Measurements from ENCODE around the gene HCFC1. TPM values are rescaled to one million over a fixed set of nuclear protein-coding genes. Genes with fewer than 3 reads are reported as not detected.

Gene HCFC1
- 4.7 and 9.5 TPM in 2 replicates for polyA plus RNA-seq (2012; rRNA removed)
- 5.9 and 8.1 TPM in 2 replicates for polyA plus RNA-seq (2012; cell fraction: cytosol; rRNA removed)
- 27.0 and 39.1 TPM in 2 replicates for polyA plus RNA-seq (2012; cell fraction: nucleus; rRNA removed)

DNA sequence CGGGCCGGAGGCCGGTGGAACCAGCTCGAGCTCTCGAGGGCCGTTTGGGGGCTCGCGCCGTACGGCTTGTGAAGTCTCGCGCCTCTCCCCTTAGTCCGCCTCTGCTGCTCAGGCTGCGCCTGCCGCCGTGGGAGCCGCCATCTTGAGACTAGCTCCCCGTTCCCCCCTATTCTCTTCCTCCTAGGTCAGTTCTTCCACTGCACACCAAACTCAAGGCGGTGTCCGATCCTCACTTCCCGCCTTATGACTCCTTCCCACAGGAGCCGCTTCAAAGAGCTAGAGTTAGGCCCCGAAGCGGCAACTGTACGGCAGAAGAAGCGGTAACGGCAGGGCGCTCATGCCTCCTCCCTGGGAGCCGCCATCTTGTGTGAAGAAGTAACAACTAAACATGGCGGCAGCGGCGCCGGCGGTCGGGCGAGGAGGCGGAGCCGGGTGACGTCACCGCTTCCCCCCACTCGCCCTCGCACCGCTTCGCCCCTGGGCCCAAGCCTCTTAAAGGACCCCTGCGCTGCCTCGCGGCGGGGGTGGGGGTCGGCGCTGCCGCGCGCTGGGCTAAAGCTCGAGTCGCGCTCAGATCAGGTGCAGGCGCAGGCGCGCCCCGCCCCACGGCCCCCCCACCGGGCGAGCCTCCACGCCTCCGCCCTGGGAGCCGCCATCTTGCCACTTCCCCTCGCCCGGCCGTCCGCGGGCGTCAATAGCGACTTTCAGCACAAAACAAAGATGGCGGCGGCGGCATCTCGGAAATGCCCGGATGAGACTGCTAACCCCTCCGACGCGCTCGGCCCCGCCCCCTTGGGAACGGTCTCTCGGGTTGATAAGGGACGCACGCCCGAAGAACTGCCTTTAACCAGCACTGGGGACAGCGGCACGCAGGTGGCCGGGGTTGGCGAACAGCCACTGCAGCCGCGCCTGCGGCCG is at the start of gene HCFC1:
TSS of gene HCFC1 (minus strand) at position 369 of the 918 bp plus-strand sequence. CDS start 978 bp downstream, outside the sequence.
- Histone ChIP-seq H3F3A (replicated peaks; ENCODE audit: insufficient read depth) (peaks cover 7% of the 10 kb centered on the region), H2AFZ (ENCODE audit: low read depth) (peak within 1 kb of the TSS; percentile 89; the same call in 1 of the 2 replicates), H3K36me3 (replicated peaks in 1 of 2; ENCODE audit: control insufficient read depth in 1 of 2, insufficient read depth in 2 of 2, low read length in 1 of 2) (peaks cover 0 to 4% of the 10 kb centered on the region in 2 experiments), H3K9me3 (no peaks in the 10 kb centered on the region), H3K4me1 (ENCODE audit: control insufficient read depth in 1 of 2, insufficient read depth in 2 of 2, low read depth in 1 of 2, low read length in 1 of 2) (peaks cover 16 to 48% of the 10 kb centered on the region in 2 experiments; a peak in 2 of 4 replicates), H3K9ac (peak within 1 kb of the TSS; percentile 98), H3K4me2 (peak within 1 kb of the TSS; percentile 86), H3K4me3 (ENCODE audit: low read depth in 2 of 2, low read length in 1 of 2) (peak within 1 kb of the TSS; percentile 90 to 98), H3K79me2 (ENCODE audit: insufficient read depth) (peaks cover 59% of the 10 kb centered on the region), H4K20me1 (ENCODE audit: insufficient read depth) (peaks cover 32% of the 10 kb centered on the region), H3K27me3 (ENCODE audit: insufficient read depth) (no peaks in the 10 kb centered on the region), H3K27ac (ENCODE audit: low read depth in 2 of 2, low read length in 1 of 2) (peak within 1 kb of the TSS; percentile 99), H3K9me2 (no peaks in the 10 kb centered on the region)
- DNase-seq, result peak; percentile 90
- 1% methylated on average over 50 of the region's 96 CpGs for WGBS (ENCODE audit: low lambda C conversion rate)
- ChIA-PET CTCF (interaction anchor here (1.1 to 11.6 kb wide), 2 partner anchors 23 to 208 kb away, joined by 3 to 179 read pairs; partner anchors contain the start of gene RENBP), POLR2A (interaction anchor here (0.6 to 1.5 kb wide), 7 partner anchors 37 to 361 kb away, joined by 3 to 4 read pairs (median 3); partner anchors contain the start of genes IDH3G, IRAK1, NAA10 and SSR4)
- TF ChIP-seq RXRA (IDR thresholded peaks at IDR 0.05; ENCODE audit: borderline replicate concordance, low read depth) (no peak), JUND (IDR thresholded peaks at IDR 0.05) (no peak; the same call in 1 of the 2 replicates), MXI1 (IDR thresholded peaks at IDR 0.05; ENCODE audit: low read depth, low read length) (peak; percentile 42; the same call in 1 of the 2 replicates), FOSL2 (IDR thresholded peaks at IDR 0.05; ENCODE audit: borderline replicate concordance, low read depth) (peak; percentile 17; the same call in 1 of the 2 replicates), POLR2AphosphoS5 (IDR thresholded peaks at IDR 0.05; ENCODE audit: low read depth, low read length) (peak; percentile 34; the same call in 1 of the 2 replicates), GABPA (IDR thresholded peaks at IDR 0.05; ENCODE audit: low read depth) (peak; percentile 53; the same call in 1 of the 2 replicates), RAD21 (IDR thresholded peaks at IDR 0.05; ENCODE audit: low read length) (no peak), SMC3 (IDR thresholded peaks at IDR 0.05; ENCODE audit: low read depth, low read length) (no peak), EP300 (IDR thresholded peaks at IDR 0.05; ENCODE audit: borderline replicate concordance in 1 of 2, low read depth in 1 of 2, low read length in 1 of 2) (no peak; a peak in 1 of 4 replicates), RCOR1 (IDR thresholded peaks at IDR 0.05; ENCODE audit: low read length) (no peak), TAF1 (IDR thresholded peaks at IDR 0.05; ENCODE audit: borderline replicate concordance, low read depth, low read length) (peak; percentile 84), RFX5 (IDR thresholded peaks at IDR 0.05; ENCODE audit: low read length) (no peak), FOXJ3 (CRISPR knock-in tag; IDR thresholded peaks at IDR 0.05) (0 out of 2 replicates have a peak, but pooled peaks have one; percentile 19), MEF2A (IDR thresholded peaks at IDR 0.05; ENCODE audit: borderline replicate concordance, low read depth) (no peak; the same call in 1 of the 2 replicates), NFIC (IDR thresholded peaks at IDR 0.05; ENCODE audit: borderline replicate concordance) (no peak; the same call in 1 of the 2 replicates), NRF1 (IDR thresholded peaks at IDR 0.05; ENCODE audit: low read depth, low read length) (peak; percentile 62), GATA2 (CRISPR knock-in tag; IDR thresholded peaks at IDR 0.05) (0 out of 2 replicates have a peak, but pooled peaks have one; percentile 9), CHD2 (IDR thresholded peaks at IDR 0.05; ENCODE audit: low read length, partially characterized antibody) (peak; percentile 35), TCF12 (IDR thresholded peaks at IDR 0.05) (no peak; the same call in 1 of the 2 replicates), EZH2phosphoT487 (IDR thresholded peaks at IDR 0.05; ENCODE audit: borderline replicate concordance, low read depth) (no peak)
- TF ChIP-seq, protein P1, sequence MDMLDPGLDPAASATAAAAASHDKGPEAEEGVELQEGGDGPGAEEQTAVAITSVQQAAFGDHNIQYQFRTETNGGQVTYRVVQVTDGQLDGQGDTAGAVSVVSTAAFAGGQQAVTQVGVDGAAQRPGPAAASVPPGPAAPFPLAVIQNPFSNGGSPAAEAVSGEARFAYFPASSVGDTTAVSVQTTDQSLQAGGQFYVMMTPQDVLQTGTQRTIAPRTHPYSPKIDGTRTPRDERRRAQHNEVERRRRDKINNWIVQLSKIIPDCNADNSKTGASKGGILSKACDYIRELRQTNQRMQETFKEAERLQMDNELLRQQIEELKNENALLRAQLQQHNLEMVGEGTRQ (IDR thresholded peaks at IDR 0.05; ENCODE audit: borderline replicate concordance, low read depth, low read length), result no peak
- TF ChIP-seq, protein P2, sequence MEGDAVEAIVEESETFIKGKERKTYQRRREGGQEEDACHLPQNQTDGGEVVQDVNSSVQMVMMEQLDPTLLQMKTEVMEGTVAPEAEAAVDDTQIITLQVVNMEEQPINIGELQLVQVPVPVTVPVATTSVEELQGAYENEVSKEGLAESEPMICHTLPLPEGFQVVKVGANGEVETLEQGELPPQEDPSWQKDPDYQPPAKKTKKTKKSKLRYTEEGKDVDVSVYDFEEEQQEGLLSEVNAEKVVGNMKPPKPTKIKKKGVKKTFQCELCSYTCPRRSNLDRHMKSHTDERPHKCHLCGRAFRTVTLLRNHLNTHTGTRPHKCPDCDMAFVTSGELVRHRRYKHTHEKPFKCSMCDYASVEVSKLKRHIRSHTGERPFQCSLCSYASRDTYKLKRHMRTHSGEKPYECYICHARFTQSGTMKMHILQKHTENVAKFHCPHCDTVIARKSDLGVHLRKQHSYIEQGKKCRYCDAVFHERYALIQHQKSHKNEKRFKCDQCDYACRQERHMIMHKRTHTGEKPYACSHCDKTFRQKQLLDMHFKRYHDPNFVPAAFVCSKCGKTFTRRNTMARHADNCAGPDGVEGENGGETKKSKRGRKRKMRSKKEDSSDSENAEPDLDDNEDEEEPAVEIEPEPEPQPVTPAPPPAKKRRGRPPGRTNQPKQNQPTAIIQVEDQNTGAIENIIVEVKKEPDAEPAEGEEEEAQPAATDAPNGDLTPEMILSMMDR (IDR thresholded peaks at IDR 0.05), result no peak
- TF ChIP-seq, protein P3, sequence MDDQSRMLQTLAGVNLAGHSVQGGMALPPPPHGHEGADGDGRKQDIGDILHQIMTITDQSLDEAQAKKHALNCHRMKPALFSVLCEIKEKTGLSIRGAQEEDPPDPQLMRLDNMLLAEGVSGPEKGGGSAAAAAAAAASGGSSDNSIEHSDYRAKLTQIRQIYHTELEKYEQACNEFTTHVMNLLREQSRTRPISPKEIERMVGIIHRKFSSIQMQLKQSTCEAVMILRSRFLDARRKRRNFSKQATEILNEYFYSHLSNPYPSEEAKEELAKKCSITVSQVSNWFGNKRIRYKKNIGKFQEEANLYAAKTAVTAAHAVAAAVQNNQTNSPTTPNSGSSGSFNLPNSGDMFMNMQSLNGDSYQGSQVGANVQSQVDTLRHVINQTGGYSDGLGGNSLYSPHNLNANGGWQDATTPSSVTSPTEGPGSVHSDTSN (IDR thresholded peaks at IDR 0.05), result peak; percentile 31; the same call in 1 of the 2 replicates
- TF ChIP-seq, protein P4, sequence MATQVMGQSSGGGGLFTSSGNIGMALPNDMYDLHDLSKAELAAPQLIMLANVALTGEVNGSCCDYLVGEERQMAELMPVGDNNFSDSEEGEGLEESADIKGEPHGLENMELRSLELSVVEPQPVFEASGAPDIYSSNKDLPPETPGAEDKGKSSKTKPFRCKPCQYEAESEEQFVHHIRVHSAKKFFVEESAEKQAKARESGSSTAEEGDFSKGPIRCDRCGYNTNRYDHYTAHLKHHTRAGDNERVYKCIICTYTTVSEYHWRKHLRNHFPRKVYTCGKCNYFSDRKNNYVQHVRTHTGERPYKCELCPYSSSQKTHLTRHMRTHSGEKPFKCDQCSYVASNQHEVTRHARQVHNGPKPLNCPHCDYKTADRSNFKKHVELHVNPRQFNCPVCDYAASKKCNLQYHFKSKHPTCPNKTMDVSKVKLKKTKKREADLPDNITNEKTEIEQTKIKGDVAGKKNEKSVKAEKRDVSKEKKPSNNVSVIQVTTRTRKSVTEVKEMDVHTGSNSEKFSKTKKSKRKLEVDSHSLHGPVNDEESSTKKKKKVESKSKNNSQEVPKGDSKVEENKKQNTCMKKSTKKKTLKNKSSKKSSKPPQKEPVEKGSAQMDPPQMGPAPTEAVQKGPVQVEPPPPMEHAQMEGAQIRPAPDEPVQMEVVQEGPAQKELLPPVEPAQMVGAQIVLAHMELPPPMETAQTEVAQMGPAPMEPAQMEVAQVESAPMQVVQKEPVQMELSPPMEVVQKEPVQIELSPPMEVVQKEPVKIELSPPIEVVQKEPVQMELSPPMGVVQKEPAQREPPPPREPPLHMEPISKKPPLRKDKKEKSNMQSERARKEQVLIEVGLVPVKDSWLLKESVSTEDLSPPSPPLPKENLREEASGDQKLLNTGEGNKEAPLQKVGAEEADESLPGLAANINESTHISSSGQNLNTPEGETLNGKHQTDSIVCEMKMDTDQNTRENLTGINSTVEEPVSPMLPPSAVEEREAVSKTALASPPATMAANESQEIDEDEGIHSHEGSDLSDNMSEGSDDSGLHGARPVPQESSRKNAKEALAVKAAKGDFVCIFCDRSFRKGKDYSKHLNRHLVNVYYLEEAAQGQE (IDR thresholded peaks at IDR 0.05; ENCODE audit: low read depth, low read length), result peak; percentile 24
